Smooth muscle cell (in vitro differentiated cells): ENCODE measurements around the gene DMD. TPM values are rescaled to one million over a fixed set of nuclear protein-coding genes. Genes with fewer than 3 reads are reported as not detected.
A peak's percentile ranks its signal among the peaks of the same experiment; 100 is the strongest.

ENCODE experiments used
- DNase-seq: peaks from one replicate; lab custom pipeline; 2025; ENCODE audit not compliant: unreplicated experiment; lab: John Stamatoyannopoulos, UW
- H2AFZ ChIP-seq: fragments of 200-600 bp; sonication (generic); 2 replicates; pipeline ENCODE4 v1.6.0; 2016; ENCODE audit warnings: antibody characterized with exemption, low read depth, mild to moderate bottlenecking
- H3F3A ChIP-seq: fragments of 200-600 bp; sonication (generic); 2 replicates; pipeline ENCODE4 v1.6.0; 2017; ENCODE audit warnings: antibody characterized with exemption, low read depth
- H3K27ac ChIP-seq: fragments of 200-600 bp; sonication (generic); 2 replicates; pipeline ENCODE4 v1.5.1; 2016; ENCODE audit warnings: low read depth, mild to moderate bottlenecking
- H3K27me3 ChIP-seq: fragments of 200-600 bp; sonication (generic); 2 replicates; pipeline ENCODE4 v1.6.1; 2016; ENCODE audit warnings: low read depth, mild to moderate bottlenecking
- H3K36me3 ChIP-seq: fragments of 200-600 bp; sonication (generic); 2 replicates; pipeline ENCODE4 v1.5.1; 2016; ENCODE audit warnings: low read depth
- H3K4me1 ChIP-seq: fragments of 200-600 bp; sonication (generic); 2 replicates; pipeline ENCODE4 v1.5.1; 2016; ENCODE audit warnings: low read depth
- H3K4me2 ChIP-seq: fragments of 200-600 bp; sonication (generic); 2 replicates; pipeline ENCODE4 v1.6.0; 2016; ENCODE audit warnings: mild to moderate bottlenecking
- H3K4me3 ChIP-seq: fragments of 200-600 bp; sonication (generic); 2 replicates; pipeline ENCODE4 v1.5.1; 2016; ENCODE audit warnings: mild to moderate bottlenecking
- H3K79me2 ChIP-seq: fragments of 200-600 bp; sonication (generic); 2 replicates; pipeline ENCODE4 v1.6.0; 2016; ENCODE audit warnings: low read depth, mild to moderate bottlenecking
- H3K9ac ChIP-seq: fragments of 200-600 bp; sonication (generic); 2 replicates; pipeline ENCODE4 v1.6.0; 2016; ENCODE audit warnings: low read depth
- H3K9me3 ChIP-seq: fragments of 200-600 bp; sonication (generic); replicated peaks from 2 replicates; pipeline ENCODE4 v1.5.1; 2016; ENCODE audit warnings: low read depth
- H4K20me1 ChIP-seq: fragments of 200-600 bp; sonication (generic); 2 replicates; pipeline ENCODE4 v1.6.0; 2016; ENCODE audit warnings: low read depth
- CTCF ChIP-seq: fragments of 200-600 bp; sonication (generic); IDR thresholded peaks from 2 replicates; pipeline ENCODE4 v1.5.1; 2017; ENCODE audit warnings: borderline replicate concordance, mild to moderate bottlenecking, antibody characterized with exemption; ENCODE audit not compliant: insufficient read depth, poor library complexity, severe bottlenecking
- WGBS: methylation state at CpG from one replicate; pipeline ENCODE4 v1.1.7; 2016; ENCODE audit warnings: low lambda C conversion rate; 5-methylcytosine and 5-hydroxymethylcytosine counted together
- polyA plus RNA-seq: library from polyadenylated mRNA; unstranded; fragments of >200 nt; fragmentation: Nextera tagmentation; extraction: Ambion mirVana; gene quantifications from 2 replicates; pipeline ENCODE4 v1.2.1, GENCODE V29; 2016
- total RNA-seq: library from RNA; depleted of rRNA; stranded (reverse); fragments of >200 nt; gene quantifications from 2 replicates; pipeline ENCODE4 v1.2.3, GENCODE V29; 2014

The DMD gene
- total and polyA plus RNA-seq, 2 experiments from 2014 or later, result 12.3 to 12.6 TPM

- Histone ChIP-seq H2AFZ (no peak overlapping the region), H3F3A (peaks cover 6% of the 10 kb centered on the region), H3K79me2 (no peaks in the 10 kb centered on the region), H4K20me1 (no peaks in the 10 kb centered on the region), H3K9ac (no peak overlapping the region), H3K4me3 (no peak overlapping the region), H3K27ac (no peak overlapping the region), H3K4me2 (no peak overlapping the region), H3K36me3 (no peaks in the 10 kb centered on the region), H3K4me1 (no peaks in the 10 kb centered on the region), H3K27me3 (no peaks in the 10 kb centered on the region), H3K9me3 (no peaks in the 10 kb centered on the region)
- 79% methylated on average over 2 of the region's 2 CpGs for WGBS
- no peak for TF ChIP-seq CTCF
- no peak for DNase-seq
Measured at GRCh38 chrX:31337332-31337731, 1874.0 kb downstream of the DMD start.

GRCh38 chrX:31336419-31336818 is 1874.9 kb downstream of the DMD start:
- Histone ChIP-seq H3K4me1 (no peaks in the 10 kb centered on the region), H3K36me3 (no peaks in the 10 kb centered on the region), H3K27ac (no peak overlapping the region), H4K20me1 (no peaks in the 10 kb centered on the region), H3K27me3 (no peaks in the 10 kb centered on the region), H2AFZ (no peak overlapping the region), H3K4me3 (no peak overlapping the region), H3K79me2 (no peaks in the 10 kb centered on the region), H3K9ac (no peak overlapping the region), H3F3A (peaks cover 6% of the 10 kb centered on the region), H3K4me2 (no peak overlapping the region), H3K9me3 (no peaks in the 10 kb centered on the region)
- 78% methylated on average over 2 of the region's 2 CpGs for WGBS
- no peak for TF ChIP-seq CTCF
- DNase-seq, result no peak

- Histone ChIP-seq H3K9me3 (no peaks in the 10 kb centered on the region), H3K4me2 (no peak overlapping the region), H3K27me3 (no peaks in the 10 kb centered on the region), H3K9ac (no peak overlapping the region), H4K20me1 (no peaks in the 10 kb centered on the region), H3K79me2 (no peaks in the 10 kb centered on the region), H3K36me3 (no peaks in the 10 kb centered on the region), H3K27ac (no peak overlapping the region), H3K4me3 (no peak overlapping the region), H3K4me1 (no peaks in the 10 kb centered on the region), H2AFZ (no peak overlapping the region), H3F3A (no peaks in the 10 kb centered on the region)
- WGBS, result 74% methylated on average over 1 of the region's 1 CpG
- TF ChIP-seq CTCF, result no peak
- DNase-seq, result no peak
Measured at GRCh38 chrX:31334997-31335396, 1876.4 kb downstream of the DMD start.

- Histone ChIP-seq H3K9ac (peak overlapping the region; percentile 51), H3K4me1 (no peaks in the 10 kb centered on the region), H3K27me3 (no peaks in the 10 kb centered on the region), H3K79me2 (no peaks in the 10 kb centered on the region), H3K36me3 (no peaks in the 10 kb centered on the region), H3K9me3 (no peaks in the 10 kb centered on the region), H4K20me1 (no peaks in the 10 kb centered on the region), H3K4me3 (no peak overlapping the region), H3F3A (no peaks in the 10 kb centered on the region), H2AFZ (no peak overlapping the region), H3K4me2 (peak overlapping the region; percentile 66), H3K27ac (peak overlapping the region; percentile 92)
- DNase-seq, result no peak
- no peak for TF ChIP-seq CTCF
- WGBS, result 19% methylated on average over 4 of the region's 4 CpGs
Measured at GRCh38 chrX:31333165-31333831, 1878.1 kb downstream of the DMD start.
